ENCODE results near the gene UGT1A10.
"Not testable (repeated sequence)": the region's sequence is repeated elsewhere in the genome, so short reads cannot be mapped to it uniquely, and the experiment has no call there.

The UGT1A10 gene

GRCh38 chr2:233746475-233747282 is 110.4 kb downstream of the UGT1A10 start:
- Histone ChIP-seq H3K27me3 (ENCODE audit: control insufficient read depth, low read length) (0 out of 2 replicates have a peak, but pooled peaks cover 3% of the 10 kb centered on the region), H4K20me1 (ENCODE audit: control insufficient read depth, insufficient read depth, low read depth, low read length) (no peaks in the 10 kb centered on the region), H3K9me3 (ENCODE audit: control insufficient read depth, insufficient read depth, low read length) (peaks cover 6% of the 10 kb centered on the region; the same call in 1 of the 2 replicates), H3K79me2 (ENCODE audit: control insufficient read depth, low read length) (no peaks in the 10 kb centered on the region), H3K4me2 (ENCODE audit: low read length) (no peak overlapping the region), H3K4me1 (ENCODE audit: control insufficient read depth, low read length) (no peaks in the 10 kb centered on the region), H3K9me2 (replicated peaks; ENCODE audit: control insufficient read depth, low read length) (no peaks in the 10 kb centered on the region), H3K36me3 (ENCODE audit: control insufficient read depth, low read length) (no peaks in the 10 kb centered on the region), H3F3A (ENCODE audit: control insufficient read depth, insufficient read depth) (no peaks in the 10 kb centered on the region), H3K4me3 (ENCODE audit: low read length) (no peak overlapping the region), H3K27ac (ENCODE audit: low read depth, low read length) (no peak overlapping the region)
- TF ChIP-seq EZH2phosphoT487 (IDR thresholded peaks at IDR 0.05; ENCODE audit: borderline replicate concordance, low read length) = no peak
- no peak for TF ChIP-seq CTCF (IDR thresholded peaks at IDR 0.05; ENCODE audit: low read depth, low read length, poor library complexity, severe bottlenecking)

- Histone ChIP-seq H3K9me3 (ENCODE audit: control insufficient read depth, insufficient read depth, low read length) (peaks cover 6% of the 10 kb centered on the region; the same call in 1 of the 2 replicates), H3K4me2 (ENCODE audit: low read length) (no peak overlapping the region), H3F3A (ENCODE audit: control insufficient read depth, insufficient read depth) (no peaks in the 10 kb centered on the region)
Measured at GRCh38 chr2:233747283-233747544, 111.0 kb downstream of the UGT1A10 start.

GRCh38 chr2:233750689-233751088 is 114.4 kb downstream of the UGT1A10 start:
- not testable (repeated sequence) for H3K4me3 ChIP-seq (ENCODE audit: low read length); H4K20me1 ChIP-seq (ENCODE audit: control insufficient read depth, insufficient read depth, low read depth, low read length); H3K4me1 ChIP-seq (ENCODE audit: control insufficient read depth, low read length); H3K9me3 ChIP-seq (ENCODE audit: control insufficient read depth, insufficient read depth, low read length); H3K27me3 ChIP-seq (ENCODE audit: control insufficient read depth, low read length); H3K9me2 ChIP-seq (replicated peaks; ENCODE audit: control insufficient read depth, low read length); H3K27ac ChIP-seq (ENCODE audit: low read depth, low read length); H3K79me2 ChIP-seq (ENCODE audit: control insufficient read depth, low read length); H3K36me3 ChIP-seq (ENCODE audit: control insufficient read depth, low read length); H3F3A ChIP-seq (ENCODE audit: control insufficient read depth, insufficient read depth); H3K4me2 ChIP-seq (ENCODE audit: low read length)

More at GRCh38 chr2:233747283-233747544, 111.0 kb downstream of the UGT1A10 start:
- no peaks in the 10 kb centered on the region for H3K36me3 ChIP-seq (ENCODE audit: control insufficient read depth, low read length)
- 0 out of 2 replicates have a peak, but pooled peaks cover 3% of the 10 kb centered on the region for H3K27me3 ChIP-seq (ENCODE audit: control insufficient read depth, low read length)
- no peaks in the 10 kb centered on the region for H3K79me2 ChIP-seq (ENCODE audit: control insufficient read depth, low read length)
- H3K4me3 ChIP-seq (ENCODE audit: low read length) = no peak overlapping the region
- no peaks in the 10 kb centered on the region for H3K4me1 ChIP-seq (ENCODE audit: control insufficient read depth, low read length)
- no peak overlapping the region for H3K27ac ChIP-seq (ENCODE audit: low read depth, low read length)
- TF ChIP-seq CTCF (IDR thresholded peaks at IDR 0.05; ENCODE audit: low read depth, low read length, poor library complexity, severe bottlenecking) = no peak
- no peak for TF ChIP-seq EZH2phosphoT487 (IDR thresholded peaks at IDR 0.05; ENCODE audit: borderline replicate concordance, low read length)
- H3K9me2 ChIP-seq (replicated peaks; ENCODE audit: control insufficient read depth, low read length) = no peaks in the 10 kb centered on the region
- H4K20me1 ChIP-seq (ENCODE audit: control insufficient read depth, insufficient read depth, low read depth, low read length) = no peaks in the 10 kb centered on the region

- not testable (repeated sequence) for H3K4me3 ChIP-seq (ENCODE audit: low read length); H3K4me2 ChIP-seq (ENCODE audit: low read length); H3F3A ChIP-seq (ENCODE audit: control insufficient read depth, insufficient read depth); H3K27ac ChIP-seq (ENCODE audit: low read depth, low read length); H3K4me1 ChIP-seq (ENCODE audit: control insufficient read depth, low read length); H3K36me3 ChIP-seq (ENCODE audit: control insufficient read depth, low read length); H3K79me2 ChIP-seq (ENCODE audit: control insufficient read depth, low read length); H3K9me3 ChIP-seq (ENCODE audit: control insufficient read depth, insufficient read depth, low read length); H4K20me1 ChIP-seq (ENCODE audit: control insufficient read depth, insufficient read depth, low read depth, low read length); H3K27me3 ChIP-seq (ENCODE audit: control insufficient read depth, low read length); H3K9me2 ChIP-seq (replicated peaks; ENCODE audit: control insufficient read depth, low read length)
Measured at GRCh38 chr2:233751212-233752009, 115.2 kb downstream of the UGT1A10 start.

Data from DOHH2 (cell line).